IMR-90 (cell line): ENCODE measurements around the gene RGS14. TPM values are rescaled to one million over a fixed set of nuclear protein-coding genes. Genes with fewer than 3 reads are reported as not detected.

Source experiments
- ATAC-seq: fragments of 200-7000 bp; cut with Tn5 transposase; 2 replicates; pipeline ENCODE4 v1.9.1; 2020; ENCODE audit warnings: low read depth, mild to moderate bottlenecking, moderate library complexity
- BruUV-seq: library from RNA; stranded (reverse); fragments of 400-500 nt; replicated peaks from 2 replicates; lab custom pipeline; 2021; lab: Mats Ljungman, UMichigan
- CTCF ChIA-PET: fragments of 300-600 bp; formaldehyde crosslinking; extraction: SDS; loops from one replicate; lab custom pipeline; 2021; ENCODE audit warnings: antibody characterized with exemption; lab: Yijun Ruan, JAX
- POLR2A ChIA-PET: fragments of 300-600 bp; sonication (Branson Sonifier 250); formaldehyde crosslinking; loops from one replicate; lab custom pipeline; 2022; ENCODE audit warnings: antibody characterized with exemption; ENCODE audit not compliant: unreplicated experiment; lab: Charles Lee
- DNase-seq: peaks from one replicate; pipeline ENCODE4 v3.0.0; 2013
- H2AFZ ChIP-seq: replicated peaks from 2 replicates; pipeline ENCODE3; 2013; ENCODE audit warnings: low read length, mild to moderate bottlenecking; ENCODE audit not compliant: poor library complexity
- H2AK5ac ChIP-seq: 2 replicates; pipeline ENCODE4 v1.6.1; 2013; ENCODE audit warnings: low read depth, low read length, inconsistent platforms
- H2AK9ac ChIP-seq: replicated peaks from 2 replicates; pipeline ENCODE3; 2013; ENCODE audit warnings: mild to moderate bottlenecking, low read depth, low read length, moderate library complexity; ENCODE audit not compliant: poor library complexity
- H2BK120ac ChIP-seq: 2 replicates; pipeline ENCODE4 v1.6.1; 2013; ENCODE audit warnings: low read depth, low read length, inconsistent platforms
- H2BK15ac ChIP-seq: 3 replicates; pipeline ENCODE4 v1.6.1; 2013; ENCODE audit warnings: low read depth, low read length, inconsistent platforms
- H2BK20ac ChIP-seq: 2 replicates; pipeline ENCODE4 v1.6.1; 2013; ENCODE audit warnings: low read depth, mild to moderate bottlenecking, inconsistent platforms, low read length, moderate library complexity
- H2BK5ac ChIP-seq: 2 replicates; pipeline ENCODE4 v1.6.1; 2013; ENCODE audit warnings: mild to moderate bottlenecking, low read depth, low read length, inconsistent platforms; ENCODE audit not compliant: poor library complexity, severe bottlenecking
- H3K14ac ChIP-seq: replicated peaks from 2 replicates; pipeline ENCODE4 v1.6.1; 2013; ENCODE audit warnings: low read depth, low read length, inconsistent platforms
- H3K18ac ChIP-seq: 2 replicates; pipeline ENCODE4 v1.6.1; 2013; ENCODE audit warnings: low read depth, low read length, control low read depth
- H3K23ac ChIP-seq: 2 replicates; pipeline ENCODE4 v1.6.1; 2013; ENCODE audit warnings: low read depth, low read length, inconsistent platforms
- H3K27ac ChIP-seq: 2 replicates; pipeline ENCODE4 v1.5.1; 2013; ENCODE audit warnings: mild to moderate bottlenecking, control low read depth, low read length; ENCODE audit not compliant: insufficient read depth
- H3K27me3 ChIP-seq: 2 replicates; pipeline ENCODE4 v1.6.1; 2013; ENCODE audit warnings: low read length; ENCODE audit not compliant: control insufficient read depth, insufficient read depth
- H3K36me3 ChIP-seq: 2 replicates; pipeline ENCODE4 v1.6.1; 2013; ENCODE audit warnings: low read length, mixed read lengths; ENCODE audit not compliant: control insufficient read depth, insufficient read depth
- H3K4ac ChIP-seq: 2 replicates; pipeline ENCODE4 v1.6.1; 2013; ENCODE audit warnings: low read depth, low read length, inconsistent platforms
- H3K4me1 ChIP-seq: 2 replicates; pipeline ENCODE4 v1.6.1; 2013; ENCODE audit warnings: low read length, mixed read lengths; ENCODE audit not compliant: control insufficient read depth, insufficient read depth
- H3K4me2 ChIP-seq: 2 replicates; pipeline ENCODE4 v1.6.1; 2013; ENCODE audit warnings: low read depth, mild to moderate bottlenecking, control low read depth, low read length, moderate library complexity
- H3K4me3 ChIP-seq: 2 replicates; pipeline ENCODE4 v1.5.1; 2013; ENCODE audit warnings: low read depth, mild to moderate bottlenecking, control low read depth, low read length, moderate library complexity; ENCODE audit not compliant: insufficient read depth
- H3K56ac ChIP-seq: 2 replicates; pipeline ENCODE4 v1.6.1; 2013; ENCODE audit warnings: low read length, inconsistent platforms; ENCODE audit not compliant: insufficient read depth; ENCODE audit errors: extremely low read depth
- H3K79me1 ChIP-seq, 2 experiments: 2 replicates each; pipeline ENCODE4 v1.6.1; 2013; ENCODE audit warnings: low read length in 2 of 2, inconsistent platforms in 1 of 2, low read depth in 1 of 2
- H3K9ac ChIP-seq: 2 replicates; pipeline ENCODE4 v1.6.1; 2013; ENCODE audit warnings: low read depth, low read length, control low read depth
- H3K9me1 ChIP-seq: 2 replicates; pipeline ENCODE4 v1.6.1; 2013; ENCODE audit warnings: low read length, inconsistent platforms; ENCODE audit not compliant: insufficient read depth
- H3K9me3 ChIP-seq: 2 replicates; pipeline ENCODE4 v1.6.1; 2013; ENCODE audit warnings: low read length; ENCODE audit not compliant: control insufficient read depth, insufficient read depth
- H4K20me1 ChIP-seq: 2 replicates; pipeline ENCODE4 v1.6.1; 2013; ENCODE audit warnings: low read length, inconsistent platforms; ENCODE audit not compliant: insufficient read depth
- H4K5ac ChIP-seq: 2 replicates; pipeline ENCODE4 v1.6.1; 2013; ENCODE audit warnings: mild to moderate bottlenecking, low read depth, low read length, control low read depth
- H4K8ac ChIP-seq, 2 experiments: 2 replicates each; pipeline ENCODE4 v1.6.1; 2013; ENCODE audit warnings: low read depth in 2 of 2, low read length in 2 of 2, control low read depth in 1 of 2, inconsistent platforms in 1 of 2
- H4K91ac ChIP-seq: 2 replicates; pipeline ENCODE4 v1.6.1; 2013; ENCODE audit warnings: low read depth, low read length, inconsistent platforms; ENCODE audit not compliant: insufficient read depth
- RCOR1 ChIP-seq: IDR thresholded peaks from 2 replicates; pipeline ENCODE4 v1.6.1; 2012; ENCODE audit warnings: mild to moderate bottlenecking, low read length, improper control_type of control experiment; ENCODE audit not compliant: insufficient replicate concordance
- RFX5 ChIP-seq: IDR thresholded peaks from 2 replicates; pipeline ENCODE4 v1.8.0; 2012; ENCODE audit warnings: low read depth, mild to moderate bottlenecking, low read length, moderate library complexity
- WGBS, 2 experiments: methylation state at CpG; one replicate each; pipeline versions ENCODE4 v1.1.5 to v1.1.7; 2013; ENCODE audit warnings: missing lambda C conversion rate in 2 of 2; ENCODE audit not compliant: insufficient read length in 1 of 2; ENCODE audit errors: extremely low coverage in 2 of 2; 5-methylcytosine and 5-hydroxymethylcytosine counted together
- dilution Hi-C: fragments of 300-500 bp; cut with HindIII; formaldehyde crosslinking; loops from one replicate; pipeline ENCODE4 v1.14.3; 2018; ENCODE audit warnings: low sequenced_read_pairs; ENCODE audit not compliant: unreplicated experiment
- in situ Hi-C: fragments of 300-500 bp; cut with MboI; formaldehyde crosslinking; loops from 3 replicates; pipeline ENCODE4 v1.14.3; 2019; ENCODE audit warnings: low sequenced_read_pairs, inconsistent platforms, mixed read lengths
- intact Hi-C: fragments of 100-400 bp; cut with micrococcal nuclease; formaldehyde crosslinking; loops from 2 replicates; pipeline ENCODE4 v1.10.0; 2022
- polyA plus RNA-seq, 3 experiments: library from polyadenylated mRNA; depleted of rRNA; stranded (reverse); fragments of >200 nt; gene quantifications; 2 replicates each; pipeline ENCODE4 v1.2.3, GENCODE V29; 2012; ENCODE audit warnings: low replicate concordance in 1 of 3
- total RNA-seq: library from RNA; depleted of rRNA; stranded (reverse); fragments of >200 nt; gene quantifications from 2 replicates; pipeline ENCODE4 v1.2.3, GENCODE V29; 2012
- TF ChIP-seq, protein P1 (sequence below): fragments of 150-350 bp; IDR thresholded peaks from 2 replicates; pipeline ENCODE4 v1.6.1; 2017; ENCODE audit warnings: mild to moderate bottlenecking, antibody characterized with exemption, low read length, low read depth

The RGS14 gene
- total and polyA plus RNA-seq, 2 of the 4 experiments (the other 2 are of a cell fraction) = 1.1 to 6.5 TPM

DNA sequence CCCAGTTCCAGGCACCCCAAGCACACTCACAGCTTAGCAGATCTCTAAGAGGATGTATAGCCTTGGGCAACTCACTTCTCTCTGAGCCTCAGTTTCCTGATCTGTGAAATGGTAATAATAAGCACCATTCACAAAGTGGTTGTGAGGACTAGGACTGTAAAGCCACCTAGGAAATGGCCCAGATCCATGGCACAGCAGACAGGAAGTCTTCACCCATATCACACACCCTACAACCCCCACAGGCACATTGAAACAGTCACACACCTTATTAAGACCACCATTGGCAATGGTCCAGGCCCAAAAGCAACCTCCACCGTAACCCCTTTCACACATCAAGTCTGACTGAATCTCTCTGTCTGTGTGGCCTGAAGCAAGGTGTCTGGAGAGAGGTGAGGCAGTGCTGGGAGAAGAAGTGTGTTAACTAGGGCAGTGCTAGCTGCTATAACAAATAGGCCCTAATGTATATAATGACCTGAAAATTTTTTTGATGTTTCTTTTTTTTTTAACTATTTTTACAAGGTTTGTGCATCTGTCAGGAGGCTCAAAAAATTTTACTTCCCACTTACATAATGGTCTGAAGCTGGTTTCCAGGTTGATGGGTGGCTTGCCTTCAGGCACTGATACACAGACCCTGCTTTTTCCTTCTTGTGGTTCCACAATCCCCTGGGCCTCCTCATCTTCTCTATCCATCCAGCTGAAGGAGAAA lies 2.4 kb upstream of the RGS14 start (continued):
- TF ChIP-seq RCOR1 = no peak

DNA sequence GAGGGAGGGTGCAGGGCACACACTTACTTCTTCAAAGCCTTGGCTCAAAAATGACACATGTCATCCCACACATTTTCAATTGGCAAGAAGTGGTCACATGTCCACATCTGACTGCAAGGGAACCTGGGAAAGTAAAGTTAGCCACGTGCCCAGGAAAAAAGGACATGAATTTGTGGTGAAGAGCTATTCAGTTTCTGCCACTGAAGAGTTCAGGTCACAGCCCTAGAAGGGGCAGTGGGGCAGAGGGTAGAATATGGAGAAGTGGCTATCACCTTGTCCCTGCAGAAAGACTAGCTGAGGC lies 1.9 kb upstream of the RGS14 start:
- intact Hi-C loops = no loop called here
- H3K14ac ChIP-seq = no peak overlapping the region
- in situ Hi-C loops = no loop called here
- H3K4me1 ChIP-seq = peaks cover under 1% of the 10 kb centered on the region; the same call in 1 of the 2 replicates
- DNase-seq = no peak
- H2BK120ac ChIP-seq = no peak overlapping the region
- no peak overlapping the region for H3K9ac ChIP-seq
- no peak overlapping the region for H2BK15ac ChIP-seq
- no peak overlapping the region for H3K56ac ChIP-seq
- H3K27me3 ChIP-seq = peaks cover 18% of the 10 kb centered on the region
- H3K9me3 ChIP-seq = peaks cover 2% of the 10 kb centered on the region; the same call in 1 of the 2 replicates
- no peak overlapping the region for H3K18ac ChIP-seq
- dilution Hi-C loops = no loop called here
- no peak overlapping the region for H4K8ac ChIP-seq
- H4K20me1 ChIP-seq = no peaks in the 10 kb centered on the region; the same call in 1 of the 2 replicates
- no peak overlapping the region for H4K91ac ChIP-seq
- WGBS, 2 experiments = no CpG with 5 or more reads among the region's 1 CpG
- H3K36me3 ChIP-seq = no peaks in the 10 kb centered on the region
- TF ChIP-seq RFX5 = no peak
- TF ChIP-seq, protein P1, sequence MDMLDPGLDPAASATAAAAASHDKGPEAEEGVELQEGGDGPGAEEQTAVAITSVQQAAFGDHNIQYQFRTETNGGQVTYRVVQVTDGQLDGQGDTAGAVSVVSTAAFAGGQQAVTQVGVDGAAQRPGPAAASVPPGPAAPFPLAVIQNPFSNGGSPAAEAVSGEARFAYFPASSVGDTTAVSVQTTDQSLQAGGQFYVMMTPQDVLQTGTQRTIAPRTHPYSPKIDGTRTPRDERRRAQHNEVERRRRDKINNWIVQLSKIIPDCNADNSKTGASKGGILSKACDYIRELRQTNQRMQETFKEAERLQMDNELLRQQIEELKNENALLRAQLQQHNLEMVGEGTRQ = peak; percentile 73
- no peak overlapping the region for H3K23ac ChIP-seq
- H4K5ac ChIP-seq = no peak overlapping the region
- no peak overlapping the region for H2AK5ac ChIP-seq
- no peak for ATAC-seq
- H2BK20ac ChIP-seq = no peak overlapping the region
- H3K4me3 ChIP-seq = no peak overlapping the region
- no peak overlapping the region for H3K27ac ChIP-seq
- H3K4me2 ChIP-seq = no peak overlapping the region
- no peak overlapping the region for H2BK5ac ChIP-seq
- H2AK9ac ChIP-seq = no peak overlapping the region
- ChIA-PET CTCF (interaction anchor here (1.6 kb wide), 1 partner anchor 13 kb away, joined by 4 read pairs; no protein-coding TSS in a partner anchor), POLR2A (no interaction called here)
- H3K9me1 ChIP-seq = peaks cover 3% of the 10 kb centered on the region; the same call in 1 of the 2 replicates
- no peak overlapping the region for H3K4ac ChIP-seq
- H2AFZ ChIP-seq = no peak overlapping the region
- BruUV-seq = no TSS peak
- peaks cover 6% of the 10 kb centered on the region in 2 experiments for H3K79me1 ChIP-seq
